HFF-Myc (cell line): ENCODE results near the gene RIBC2.
"Not testable (repeated sequence)": the region's sequence is repeated elsewhere in the genome, so short reads cannot be mapped to it uniquely, and the experiment has no call there.

ENCODE experiments used
- DNase-seq: peaks from one replicate; pipeline ENCODE4 v3.0.0-alpha.2; 2011; ENCODE audit warnings: low read depth; ENCODE audit errors: extremely low read depth
- H3K4me3 ChIP-seq: replicated peaks from 2 replicates; pipeline ENCODE4 v1.5.1; 2011; ENCODE audit warnings: low read depth, mild to moderate bottlenecking, control low read depth, low read length
- TF ChIP-seq, protein P1 (sequence below): IDR thresholded peaks from 2 replicates; pipeline ENCODE4 v1.5.1; 2012; ENCODE audit warnings: mild to moderate bottlenecking, low read depth, low read length, control low read depth; ENCODE audit errors: missing control alignments

The RIBC2 gene

DNA sequence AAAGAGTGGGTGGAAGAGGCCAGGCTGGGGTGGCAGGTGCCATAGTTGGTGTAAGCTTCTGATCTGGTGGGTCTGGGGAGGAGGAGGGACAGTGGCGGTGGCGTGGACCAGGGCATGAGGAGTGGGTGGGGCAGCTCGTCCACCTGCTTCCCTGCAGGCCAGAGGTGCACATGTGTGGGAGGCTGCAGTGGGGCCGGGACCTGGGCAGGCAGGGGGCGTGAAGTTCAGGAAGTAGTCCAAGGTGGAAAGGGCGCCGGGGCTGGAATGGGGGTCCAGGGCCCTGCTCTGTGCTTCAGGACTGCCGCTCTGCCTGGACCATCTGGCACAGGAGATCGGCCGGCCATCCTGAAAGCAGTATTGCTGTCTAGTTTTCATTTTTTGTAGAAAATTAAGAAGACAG is 15.9 kb downstream of the RIBC2 start:
- no peak overlapping the region for H3K4me3 ChIP-seq
- TF ChIP-seq, protein P1, sequence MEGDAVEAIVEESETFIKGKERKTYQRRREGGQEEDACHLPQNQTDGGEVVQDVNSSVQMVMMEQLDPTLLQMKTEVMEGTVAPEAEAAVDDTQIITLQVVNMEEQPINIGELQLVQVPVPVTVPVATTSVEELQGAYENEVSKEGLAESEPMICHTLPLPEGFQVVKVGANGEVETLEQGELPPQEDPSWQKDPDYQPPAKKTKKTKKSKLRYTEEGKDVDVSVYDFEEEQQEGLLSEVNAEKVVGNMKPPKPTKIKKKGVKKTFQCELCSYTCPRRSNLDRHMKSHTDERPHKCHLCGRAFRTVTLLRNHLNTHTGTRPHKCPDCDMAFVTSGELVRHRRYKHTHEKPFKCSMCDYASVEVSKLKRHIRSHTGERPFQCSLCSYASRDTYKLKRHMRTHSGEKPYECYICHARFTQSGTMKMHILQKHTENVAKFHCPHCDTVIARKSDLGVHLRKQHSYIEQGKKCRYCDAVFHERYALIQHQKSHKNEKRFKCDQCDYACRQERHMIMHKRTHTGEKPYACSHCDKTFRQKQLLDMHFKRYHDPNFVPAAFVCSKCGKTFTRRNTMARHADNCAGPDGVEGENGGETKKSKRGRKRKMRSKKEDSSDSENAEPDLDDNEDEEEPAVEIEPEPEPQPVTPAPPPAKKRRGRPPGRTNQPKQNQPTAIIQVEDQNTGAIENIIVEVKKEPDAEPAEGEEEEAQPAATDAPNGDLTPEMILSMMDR = no peak
- DNase-seq = no peak

GRCh38 chr22:45429981-45430775 is 16.7 kb downstream of the RIBC2 start:
- TF ChIP-seq, protein P1 = no peak
- DNase-seq = no peak
- no peak overlapping the region for H3K4me3 ChIP-seq

DNA sequence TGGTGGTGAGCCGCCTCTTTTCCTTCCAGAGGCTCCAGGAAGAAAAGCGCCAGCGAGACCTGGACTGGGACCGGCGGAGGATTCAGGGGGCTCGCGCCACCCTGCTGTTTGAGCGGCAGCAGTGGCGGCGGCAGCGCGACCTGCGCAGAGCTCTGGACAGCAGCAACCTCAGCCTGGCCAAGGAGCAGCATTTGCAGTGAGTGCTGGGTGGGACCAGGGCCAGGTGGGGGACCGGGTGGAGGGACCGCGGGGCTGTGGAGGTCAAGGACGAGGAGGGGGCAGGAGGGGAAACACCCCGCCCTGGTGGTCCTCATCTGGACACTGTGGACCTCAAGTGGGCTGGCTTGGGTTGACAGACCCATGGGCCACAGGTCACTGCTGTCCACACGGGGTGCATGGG is 17.4 kb downstream of the RIBC2 start:
- TF ChIP-seq, protein P1 = no peak
- no peak overlapping the region for H3K4me3 ChIP-seq

DNA sequence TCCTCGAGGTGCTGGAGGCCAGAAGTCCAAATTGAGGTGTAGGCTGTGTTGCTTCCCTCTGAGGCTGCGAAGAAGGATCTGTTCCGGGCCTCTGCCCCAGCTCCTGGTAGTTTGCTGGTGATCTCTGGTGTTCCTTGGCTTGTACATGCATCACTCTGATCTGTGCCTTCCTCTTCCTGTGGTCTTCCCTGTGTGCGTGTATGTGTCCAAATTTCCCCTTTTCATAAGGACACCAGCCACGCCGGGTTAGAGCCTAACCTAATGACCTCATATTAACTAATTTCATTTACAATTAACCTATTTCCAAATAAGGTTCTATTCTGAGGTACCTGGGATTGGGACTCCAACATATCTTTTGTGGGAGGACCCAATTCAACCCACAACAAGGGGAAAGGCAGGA is 21.5 kb downstream of the RIBC2 start:
- TF ChIP-seq, protein P1 = no peak
- no peak for DNase-seq
- H3K4me3 ChIP-seq = no peak overlapping the region

More for the DNA sequence above, 17.4 kb downstream of the RIBC2 start:
- no peak for DNase-seq

DNA sequence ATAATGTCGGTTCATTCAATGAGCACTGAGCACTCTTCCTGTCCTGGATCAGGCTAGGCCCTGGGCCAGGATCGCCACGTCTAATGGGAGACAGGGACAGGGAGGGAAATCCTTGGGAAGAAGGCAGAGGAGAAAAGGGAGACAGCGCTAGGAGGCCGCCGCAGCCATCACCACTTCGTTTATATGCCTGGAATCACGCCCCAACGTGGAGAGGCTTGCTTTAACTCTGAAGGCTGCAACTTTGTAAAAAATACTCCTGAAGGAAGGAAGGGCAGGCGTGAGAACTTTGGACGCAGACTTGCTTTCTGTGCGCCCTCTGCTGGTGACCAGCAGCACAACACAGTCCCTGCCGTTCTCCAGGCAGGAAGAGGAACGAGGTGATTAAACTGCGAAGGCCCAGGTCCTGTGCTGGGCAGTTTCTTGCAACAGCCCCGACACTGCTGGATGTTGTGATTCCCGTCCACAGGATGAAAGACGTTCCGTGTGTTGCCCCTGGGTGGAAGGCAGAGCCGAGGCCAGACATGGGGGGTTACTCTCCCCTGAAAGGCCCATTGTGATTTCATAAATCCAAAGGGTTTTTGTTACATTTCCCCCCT is 22.1 kb downstream of the RIBC2 start:
- DNase-seq = no peak
- H3K4me3 ChIP-seq = no peak overlapping the region
- TF ChIP-seq, protein P1 = peak; percentile 92

- not testable (repeated sequence) for DNase-seq, H3K4me3 ChIP-seq
Observed at GRCh38 chr22:45436871-45437517, 23.5 kb downstream of the RIBC2 start.

DNA sequence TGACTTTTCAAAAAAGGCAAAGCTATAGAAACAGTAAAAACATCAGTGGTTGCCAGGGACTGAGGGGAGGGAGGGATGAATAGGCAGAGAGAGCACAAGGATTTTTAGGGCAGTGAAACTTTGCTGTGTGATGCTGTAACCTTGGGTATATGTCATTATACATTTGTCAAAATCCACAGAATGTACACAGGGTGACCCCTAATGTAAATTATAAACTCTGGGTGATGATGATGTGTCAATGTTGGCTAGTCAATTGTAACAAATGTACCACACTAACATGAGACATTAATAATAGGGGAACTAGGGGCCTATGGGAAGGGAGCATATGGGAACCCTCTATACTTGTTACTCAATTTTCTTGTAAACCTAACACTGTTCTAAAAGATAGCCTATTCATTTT is 24.8 kb downstream of the RIBC2 start:
- no peak for DNase-seq
- TF ChIP-seq, protein P1 = no peak
- no peak overlapping the region for H3K4me3 ChIP-seq

DNA sequence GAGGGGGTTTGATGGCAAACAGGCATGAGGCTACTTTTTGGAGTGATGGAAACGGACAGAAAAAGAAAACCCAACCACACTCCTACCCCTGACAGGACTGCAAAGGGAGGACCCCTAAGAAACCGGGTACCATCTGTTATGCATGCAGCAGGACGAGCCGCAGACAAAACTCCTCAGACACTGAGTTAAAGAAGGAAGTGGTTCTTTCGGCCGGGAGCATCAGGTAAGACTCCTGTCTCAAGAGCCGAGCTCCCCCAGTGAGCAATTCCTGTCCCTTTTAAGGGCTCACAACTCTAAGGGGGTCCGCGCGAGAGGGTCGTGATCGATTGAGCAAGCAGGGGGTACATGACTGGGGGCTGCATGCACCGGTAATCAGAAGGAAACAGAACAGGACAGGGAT is 27.2 kb downstream of the RIBC2 start:
- DNase-seq, H3K4me3 ChIP-seq: not testable (repeated sequence)
